NCI-H2081 (cell line): Measurements from ENCODE around the gene GTPBP8.
"Not testable (repeated sequence)": the region's sequence is repeated elsewhere in the genome, so short reads cannot be mapped to it uniquely, and the experiment has no call there.

Experiments used
- DNase-seq, 2 experiments: peaks; one replicate each; lab custom pipeline; 2025; lab: John Stamatoyannopoulos, UW

The GTPBP8 gene

GRCh38 chr3:113000691-113001090 lies 9.9 kb downstream of the GTPBP8 start:
- DNase-seq: no peak

DNA sequence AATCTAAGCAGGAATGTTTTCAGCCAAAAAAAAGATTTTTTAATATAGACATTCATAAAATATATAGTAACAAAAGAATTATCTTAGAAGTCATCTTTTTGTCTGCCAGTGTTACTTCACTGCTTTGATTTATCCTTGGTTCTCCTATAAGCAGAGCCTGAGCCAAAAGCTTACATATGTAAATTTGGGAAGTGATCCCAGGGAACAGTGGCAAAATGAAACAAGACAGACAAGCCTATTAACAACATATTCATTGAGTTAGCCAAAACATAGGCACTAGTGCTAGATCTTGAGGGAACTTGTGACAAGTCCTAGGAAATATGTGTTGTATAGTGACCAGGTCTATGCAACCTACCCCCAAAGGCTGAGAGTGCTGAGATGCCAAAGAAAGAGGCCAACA lies 11.3 kb downstream of the GTPBP8 start:
- DNase-seq: no peak

DNA sequence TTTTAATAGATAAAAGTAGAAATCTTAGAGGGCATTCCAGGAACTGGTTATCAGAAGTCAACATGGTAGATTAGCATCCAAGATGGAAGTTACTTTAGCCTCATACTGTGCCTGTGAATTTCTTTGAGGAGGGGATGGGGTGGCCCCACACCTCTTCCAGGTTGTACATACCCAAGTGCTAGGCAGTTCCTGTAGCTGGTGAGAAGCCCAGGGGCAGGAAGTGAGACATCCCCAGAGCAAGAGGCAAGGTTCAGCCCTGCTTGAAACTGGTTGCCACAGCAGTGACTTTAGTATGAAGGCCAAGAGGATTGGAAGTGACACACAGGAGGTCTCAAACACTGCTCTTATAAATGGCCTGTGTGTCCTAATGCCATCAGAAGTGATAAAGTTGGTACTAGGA lies 11.9 kb downstream of the GTPBP8 start:
- no peak for DNase-seq

GRCh38 chr3:113005611-113006010 lies 14.8 kb downstream of the GTPBP8 start:
- DNase-seq: no peak

- DNase-seq: no peak
Observed at GRCh38 chr3:113006359-113007056, 15.7 kb downstream of the GTPBP8 start.

GRCh38 chr3:113008117-113008516 lies 17.3 kb downstream of the GTPBP8 start:
- DNase-seq: no peak

DNA sequence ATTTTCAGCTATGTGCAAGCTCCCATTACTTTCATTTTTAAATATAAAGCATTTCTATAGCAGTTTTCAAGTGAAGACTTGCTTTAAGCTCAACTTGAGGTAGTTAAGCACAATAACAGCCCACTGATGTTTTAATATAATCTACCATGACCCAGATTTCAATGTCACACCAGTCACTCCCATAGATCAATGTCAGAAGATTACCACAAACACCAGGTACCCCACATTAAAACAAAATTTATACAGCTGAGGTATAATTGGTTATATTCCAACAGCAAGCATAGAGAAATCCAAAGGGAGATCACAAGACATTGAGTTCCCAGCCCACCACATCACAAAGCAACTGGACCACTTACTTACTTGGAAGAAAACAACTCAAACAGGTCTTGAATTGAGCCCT lies 22.8 kb downstream of the GTPBP8 start:
- no peak for DNase-seq

DNA sequence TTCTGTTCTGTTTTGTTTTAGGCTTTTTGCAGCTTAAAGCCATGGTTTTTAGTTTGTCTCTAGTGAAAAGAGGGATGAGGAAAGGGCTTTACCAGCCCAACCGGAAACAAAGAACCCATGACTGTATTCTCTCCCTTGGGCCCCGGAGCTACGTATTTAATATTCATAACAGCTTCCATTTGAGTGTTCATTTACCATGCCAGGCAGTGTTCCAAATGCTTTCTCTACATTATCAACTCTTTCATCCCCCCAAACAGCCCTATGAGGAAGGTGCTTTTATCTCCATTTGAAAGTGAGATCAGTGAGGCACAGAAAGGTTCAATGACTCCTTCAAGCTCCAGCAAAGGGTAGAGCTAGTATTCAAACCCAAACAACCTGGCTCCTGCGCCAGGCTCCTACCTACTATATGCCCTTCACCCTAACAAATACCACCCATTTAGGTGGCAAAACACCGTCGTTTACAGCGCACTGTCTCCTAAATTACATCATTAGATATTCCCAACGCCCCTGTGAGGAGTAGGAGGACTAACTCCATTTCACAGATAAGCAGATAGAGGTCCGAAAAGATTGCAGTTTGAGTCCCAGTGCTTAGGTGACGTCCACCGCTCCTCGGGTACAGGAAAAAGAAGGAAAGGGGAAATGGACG lies 27.9 kb downstream of the GTPBP8 start:
- DNase-seq: no peak

- peak; percentile 91 to 92 for DNase-seq
Observed at GRCh38 chr3:113019182-113020137, 28.7 kb downstream of the GTPBP8 start.

DNA sequence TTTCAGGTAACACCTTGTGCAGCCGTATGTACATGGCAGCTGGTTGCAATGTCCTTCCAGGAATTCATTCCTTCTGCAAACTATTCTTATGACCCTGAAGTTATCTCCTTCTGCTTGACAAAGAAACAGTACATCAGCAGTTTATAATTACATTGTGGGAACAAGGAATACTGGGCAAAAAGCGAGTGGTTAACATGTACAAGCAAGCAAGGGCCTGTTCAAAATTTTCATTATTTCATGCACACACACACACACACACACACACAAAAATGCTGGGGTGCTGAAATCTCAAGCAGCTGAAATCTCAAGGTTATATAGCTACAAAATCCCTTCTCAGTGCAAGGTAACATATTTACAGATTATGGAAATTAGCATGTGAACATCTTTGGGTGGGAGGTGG lies 30.7 kb downstream of the GTPBP8 start:
- DNase-seq: no peak

DNA sequence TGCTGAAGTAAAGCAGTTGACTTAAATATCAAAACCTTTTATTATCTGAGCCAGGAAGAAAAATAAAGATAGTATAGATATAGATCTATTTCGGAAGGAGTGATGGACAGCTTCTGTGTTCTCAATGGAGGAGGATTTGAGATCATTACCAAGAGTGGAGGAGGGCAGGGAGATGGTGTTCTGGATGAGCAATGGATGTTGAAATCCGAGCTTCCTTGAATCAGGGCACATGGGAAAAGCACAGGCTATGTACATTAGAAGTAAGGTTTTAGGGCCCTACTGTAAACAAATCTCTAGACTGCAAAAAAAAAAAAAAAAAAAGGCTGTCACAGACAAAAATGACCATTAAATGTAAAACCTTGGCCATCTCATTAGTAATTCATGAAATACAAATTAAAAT lies 43.2 kb downstream of the GTPBP8 start:
- DNase-seq: no peak

DNA sequence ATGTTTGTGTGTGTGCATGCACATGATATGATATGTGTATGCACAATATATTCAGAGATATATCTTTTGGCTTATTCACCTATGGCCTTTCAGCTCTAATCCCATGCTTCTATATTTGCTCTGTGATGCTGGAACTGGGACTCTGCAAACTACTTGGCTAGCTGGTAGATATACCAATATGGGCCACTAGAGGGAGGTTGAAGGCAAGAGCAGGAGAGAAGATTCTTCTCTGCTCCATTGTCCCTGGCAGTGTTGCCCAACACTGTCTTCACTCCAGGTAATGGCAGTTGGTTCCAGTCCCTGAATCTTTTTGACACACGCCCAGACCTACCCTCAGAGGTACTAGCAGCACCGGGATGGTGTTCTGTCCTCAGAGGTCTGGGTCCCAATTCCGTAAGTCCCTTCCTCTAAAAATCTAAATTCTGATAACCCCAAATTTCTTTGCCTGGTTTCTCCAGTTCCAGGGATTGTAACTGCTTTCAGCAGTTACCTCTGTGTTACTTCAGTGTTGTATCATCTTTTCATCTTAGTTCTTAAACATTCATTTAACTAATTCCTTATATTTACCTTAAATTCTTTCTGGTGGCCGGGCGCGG lies 44.7 kb downstream of the GTPBP8 start:
- peak; percentile 64 to 70 for DNase-seq

DNA sequence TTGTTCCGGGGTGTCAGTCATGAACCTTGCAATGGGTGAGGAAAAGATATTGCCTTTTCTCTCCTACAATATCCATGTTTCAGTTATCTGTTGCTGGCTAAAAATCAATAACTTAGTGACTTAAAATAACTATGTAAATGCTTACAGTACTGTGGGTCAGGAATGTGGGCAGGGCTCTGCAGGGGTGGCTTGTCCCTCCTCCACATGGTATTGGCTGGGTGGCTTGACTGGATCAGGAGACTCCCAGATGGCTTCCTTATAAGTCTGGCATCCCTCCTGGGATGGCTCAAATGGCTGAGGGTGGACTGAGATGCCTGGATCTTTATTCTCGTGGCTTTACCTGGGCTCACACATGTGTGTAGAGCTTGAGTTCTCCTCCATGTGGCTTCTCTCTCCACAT lies 47.5 kb downstream of the GTPBP8 start:
- DNase-seq: no peak

GRCh38 chr3:113039546-113039945 lies 48.8 kb downstream of the GTPBP8 start:
- no peak for DNase-seq

DNA sequence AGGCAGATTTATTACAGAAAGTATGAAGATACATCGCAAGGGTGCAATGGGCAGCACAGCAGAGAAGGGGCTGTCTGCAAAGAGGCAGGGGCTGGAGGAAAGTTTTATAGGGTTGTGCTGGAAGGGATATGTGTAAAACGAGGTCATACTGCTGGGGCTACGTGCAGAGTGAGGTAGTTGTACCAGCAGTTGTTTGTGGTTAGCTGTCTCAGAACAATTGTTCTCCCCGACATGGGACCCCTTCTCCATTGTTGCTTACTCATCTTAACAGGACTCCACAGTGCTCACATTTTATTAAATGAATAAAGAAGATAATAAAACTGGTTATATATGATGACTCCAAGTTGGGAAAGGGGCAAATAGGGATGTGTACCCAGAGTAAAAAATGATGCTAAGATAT lies 49.4 kb downstream of the GTPBP8 start:
- DNase-seq: no peak

GRCh38 chr3:113043686-113044085 lies 52.9 kb downstream of the GTPBP8 start:
- DNase-seq: no peak

DNA sequence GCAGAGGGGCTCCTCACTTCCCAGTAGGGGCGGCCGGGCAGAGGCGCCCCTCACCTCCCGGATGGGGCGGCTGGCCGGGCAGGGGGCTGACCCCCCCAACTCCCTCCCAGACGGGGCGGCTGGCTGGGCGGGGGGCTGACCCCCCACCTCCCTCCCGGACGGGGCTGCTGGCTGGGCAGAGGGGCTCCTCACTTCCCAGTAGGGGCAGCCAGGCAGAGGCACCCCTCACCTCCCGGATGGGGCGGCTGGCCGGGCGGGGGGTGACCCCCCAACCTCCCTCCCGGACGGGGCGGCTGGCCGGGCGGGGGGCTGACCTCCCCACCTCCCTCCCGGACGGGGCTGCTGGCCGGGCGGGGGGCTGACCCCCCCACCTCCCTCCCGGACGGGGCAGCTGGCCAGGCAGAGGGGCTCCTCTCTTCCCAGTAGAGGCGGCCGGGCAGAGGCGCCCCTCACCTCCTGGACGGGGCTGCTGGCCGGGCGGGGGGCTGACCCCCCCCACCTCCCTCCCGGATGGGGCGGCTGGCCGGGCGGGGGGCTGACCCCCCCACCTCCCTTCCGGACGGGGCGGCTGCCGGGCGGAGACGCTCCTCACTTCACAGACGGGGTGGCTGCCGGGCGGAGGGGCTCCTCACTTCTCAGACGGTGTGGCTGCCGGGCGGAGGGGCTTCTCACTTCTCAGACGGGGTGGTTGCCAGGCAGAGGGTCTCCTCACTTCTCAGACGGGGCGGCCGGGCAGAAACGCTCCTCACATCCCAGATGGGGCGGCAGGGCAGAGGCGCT lies 55.6 kb downstream of the GTPBP8 start:
- DNase-seq: not testable (repeated sequence)

- peak; percentile 76 to 89 for DNase-seq
Observed at GRCh38 chr3:113051302-113051711, 60.5 kb downstream of the GTPBP8 start.
